Activated CD4-positive, alpha-beta T cell treated with anti-CD3 and anti-CD28 coated beads, Interleukin-2, amount 10 ng/mL, durations not matched to agents 24 days and 14 days (primary cell): ENCODE measurements around the gene NOL6. TPM values are rescaled to one million over a fixed set of nuclear protein-coding genes. Genes with fewer than 3 reads are reported as not detected.

Experiments
- DNase-seq: peaks from one replicate; pipeline ENCODE4 v3.0.0; 2022
- H3K27ac Mint-ChIP-seq: one replicate; pipeline ENCODE4 v1.8.0; 2022; ENCODE audit warnings: mild to moderate bottlenecking, mixed read lengths
- H3K27me3 Mint-ChIP-seq: one replicate; pipeline ENCODE4 v1.8.0; 2022; ENCODE audit warnings: mixed read lengths
- H3K36me3 Mint-ChIP-seq: one replicate; pipeline ENCODE4 v1.8.0; 2022; ENCODE audit warnings: low read depth, mild to moderate bottlenecking, mixed read lengths
- H3K4me1 Mint-ChIP-seq: one replicate; pipeline ENCODE4 v1.8.0; 2021; ENCODE audit warnings: mixed read lengths
- H3K4me3 Mint-ChIP-seq: one replicate; pipeline ENCODE4 v1.8.0; 2022; ENCODE audit warnings: mild to moderate bottlenecking, moderate library complexity, mixed read lengths
- H3K9me3 Mint-ChIP-seq: one replicate; pipeline ENCODE4 v1.8.0; 2021; ENCODE audit warnings: mixed read lengths
- intact Hi-C: fragments of 100-400 bp; cut with micrococcal nuclease; formaldehyde crosslinking; loops from one replicate; pipeline ENCODE4 v1.15.1; 2023
- total RNA-seq: library from RNA; stranded (reverse); gene quantifications from 2 replicates; pipeline ENCODE4 v1.2.3, GENCODE V29; 2022

NOL6 gene
- total RNA-seq, 1 donor from 2014 or later, result 86.7 TPM

- Mint-ChIP-seq H3K27ac (peak overlapping the region; percentile 8), H3K27me3 (no peaks in the 10 kb centered on the region), H3K4me3 (no peak overlapping the region), H3K36me3 (peaks cover 33% of the 10 kb centered on the region), H3K9me3 (no peaks in the 10 kb centered on the region), H3K4me1 (peaks cover 68% of the 10 kb centered on the region)
- no peak for DNase-seq
- intact Hi-C loops, result no loop called here
Observed at GRCh38 chr9:33442125-33442524, 31.6 kb downstream of the NOL6 start.

GRCh38 chr9:33440609-33441008 lies 33.1 kb downstream of the NOL6 start:
- Mint-ChIP-seq H3K4me1 (peaks cover 64% of the 10 kb centered on the region), H3K36me3 (peaks cover 33% of the 10 kb centered on the region), H3K9me3 (no peaks in the 10 kb centered on the region), H3K27ac (no peak overlapping the region), H3K27me3 (no peaks in the 10 kb centered on the region), H3K4me3 (no peak overlapping the region)
- intact Hi-C loops, result no loop called here
- no peak for DNase-seq

GRCh38 chr9:33440204-33440603 lies 33.5 kb downstream of the NOL6 start:
- Mint-ChIP-seq H3K27me3 (no peaks in the 10 kb centered on the region), H3K4me1 (peaks cover 64% of the 10 kb centered on the region), H3K4me3 (no peak overlapping the region), H3K27ac (no peak overlapping the region), H3K36me3 (peaks cover 33% of the 10 kb centered on the region), H3K9me3 (no peaks in the 10 kb centered on the region)
- no peak for DNase-seq
- intact Hi-C loops, result no loop called here

- intact Hi-C loops, result no loop called here
- peaks cover 30% of the 10 kb centered on the region for H3K36me3 Mint-ChIP-seq
Observed at GRCh38 chr9:33439731-33440130, 34.0 kb downstream of the NOL6 start.

GRCh38 chr9:33438926-33439680 lies 34.6 kb downstream of the NOL6 start:
- Mint-ChIP-seq H3K27ac (no peak overlapping the region), H3K4me3 (no peak overlapping the region), H3K27me3 (no peaks in the 10 kb centered on the region), H3K9me3 (no peaks in the 10 kb centered on the region), H3K4me1 (peaks cover 59% of the 10 kb centered on the region), H3K36me3 (peaks cover 29% of the 10 kb centered on the region)
- intact Hi-C loops, result no loop called here
- no peak for DNase-seq

More at GRCh38 chr9:33439731-33440130, 34.0 kb downstream of the NOL6 start:
- Mint-ChIP-seq H3K27me3 (no peaks in the 10 kb centered on the region), H3K9me3 (no peaks in the 10 kb centered on the region), H3K4me1 (peaks cover 60% of the 10 kb centered on the region), H3K27ac (no peak overlapping the region), H3K4me3 (no peak overlapping the region)
- no peak for DNase-seq

GRCh38 chr9:33437898-33438297 lies 35.8 kb downstream of the NOL6 start:
- Mint-ChIP-seq H3K4me3 (no peak overlapping the region), H3K4me1 (peaks cover 51% of the 10 kb centered on the region), H3K27ac (no peak overlapping the region), H3K27me3 (no peaks in the 10 kb centered on the region), H3K9me3 (no peaks in the 10 kb centered on the region), H3K36me3 (peaks cover 21% of the 10 kb centered on the region)
- intact Hi-C loops, result no loop called here
- no peak for DNase-seq

GRCh38 chr9:33437205-33437604 lies 36.5 kb downstream of the NOL6 start:
- no peaks in the 10 kb centered on the region for H3K9me3 Mint-ChIP-seq
- H3K27ac Mint-ChIP-seq, result peak overlapping the region; percentile 63
- DNase-seq, result no peak
- H3K4me1 Mint-ChIP-seq, result peaks cover 51% of the 10 kb centered on the region
- H3K27me3 Mint-ChIP-seq, result no peaks in the 10 kb centered on the region
- H3K36me3 Mint-ChIP-seq, result peaks cover 18% of the 10 kb centered on the region
- intact Hi-C loops, result no loop called here
- peak overlapping the region; percentile 8 for H3K4me3 Mint-ChIP-seq

- no peak overlapping the region for H3K27ac Mint-ChIP-seq
- H3K4me1 Mint-ChIP-seq, result peaks cover 48% of the 10 kb centered on the region
- no peak for DNase-seq
- H3K9me3 Mint-ChIP-seq, result no peaks in the 10 kb centered on the region
- intact Hi-C loops, result no loop called here
- peaks cover 13% of the 10 kb centered on the region for H3K36me3 Mint-ChIP-seq
- no peak overlapping the region for H3K4me3 Mint-ChIP-seq
- no peaks in the 10 kb centered on the region for H3K27me3 Mint-ChIP-seq
Observed at GRCh38 chr9:33436445-33436844, 37.3 kb downstream of the NOL6 start.

GRCh38 chr9:33435821-33436277 lies 37.9 kb downstream of the NOL6 start:
- H3K4me1 Mint-ChIP-seq, result peaks cover 46% of the 10 kb centered on the region
- peak; percentile 55 for DNase-seq
- intact Hi-C loops, result no loop called here
- H3K9me3 Mint-ChIP-seq, result no peaks in the 10 kb centered on the region
- H3K4me3 Mint-ChIP-seq, result no peak overlapping the region
- no peak overlapping the region for H3K27ac Mint-ChIP-seq
- no peaks in the 10 kb centered on the region for H3K27me3 Mint-ChIP-seq
- peaks cover 8% of the 10 kb centered on the region for H3K36me3 Mint-ChIP-seq

- no peak for DNase-seq
- H3K4me1 Mint-ChIP-seq, result peaks cover 33% of the 10 kb centered on the region
- intact Hi-C loops, result no loop called here
- H3K27me3 Mint-ChIP-seq, result no peaks in the 10 kb centered on the region
- no peaks in the 10 kb centered on the region for H3K9me3 Mint-ChIP-seq
- H3K27ac Mint-ChIP-seq, result no peak overlapping the region
- H3K36me3 Mint-ChIP-seq, result no peaks in the 10 kb centered on the region
- H3K4me3 Mint-ChIP-seq, result no peak overlapping the region
Observed at GRCh38 chr9:33434317-33435105, 39.2 kb downstream of the NOL6 start.

- no peak overlapping the region for H3K27ac Mint-ChIP-seq
- H3K36me3 Mint-ChIP-seq, result no peaks in the 10 kb centered on the region
- no peak overlapping the region for H3K4me3 Mint-ChIP-seq
Observed at GRCh38 chr9:33433871-33434270, 39.9 kb downstream of the NOL6 start.

GRCh38 chr9:33431420-33431819 lies 42.3 kb downstream of the NOL6 start:
- Mint-ChIP-seq H3K4me1 (peaks cover 18% of the 10 kb centered on the region), H3K27ac (peak overlapping the region; percentile 51), H3K27me3 (no peaks in the 10 kb centered on the region), H3K4me3 (no peak overlapping the region), H3K36me3 (no peaks in the 10 kb centered on the region), H3K9me3 (no peaks in the 10 kb centered on the region)
- no peak for DNase-seq
- intact Hi-C loops, result no loop called here

More at GRCh38 chr9:33433871-33434270, 39.9 kb downstream of the NOL6 start:
- Mint-ChIP-seq H3K27me3 (no peaks in the 10 kb centered on the region), H3K4me1 (peaks cover 29% of the 10 kb centered on the region), H3K9me3 (no peaks in the 10 kb centered on the region)
- no peak for DNase-seq
- intact Hi-C loops, result no loop called here

GRCh38 chr9:33430942-33431341 lies 42.8 kb downstream of the NOL6 start:
- Mint-ChIP-seq H3K27me3 (no peaks in the 10 kb centered on the region), H3K27ac (no peak overlapping the region), H3K36me3 (no peaks in the 10 kb centered on the region), H3K9me3 (no peaks in the 10 kb centered on the region), H3K4me3 (no peak overlapping the region), H3K4me1 (peaks cover 15% of the 10 kb centered on the region)
- DNase-seq, result no peak
- intact Hi-C loops, result no loop called here

GRCh38 chr9:33429256-33429985 lies 44.3 kb downstream of the NOL6 start:
- DNase-seq, result no peak
- Mint-ChIP-seq H3K4me3 (no peak overlapping the region), H3K4me1 (peaks cover 8% of the 10 kb centered on the region), H3K27me3 (peaks cover 2% of the 10 kb centered on the region), H3K27ac (no peak overlapping the region), H3K9me3 (no peaks in the 10 kb centered on the region), H3K36me3 (no peaks in the 10 kb centered on the region)
- intact Hi-C loops, result no loop called here
